Glutamatergic neuron (in vitro differentiated cells): Measurements from ENCODE around the gene MBTPS1. TPM values are rescaled to one million over a fixed set of nuclear protein-coding genes. Genes with fewer than 3 reads are reported as not detected.

Experiments
- DNase-seq: peaks from one replicate; pipeline ENCODE4 v3.0.0; 2022
- H3K27ac Mint-ChIP-seq: one replicate; pipeline ENCODE4 v1.8.0; 2020; ENCODE audit warnings: mild to moderate bottlenecking, mixed read lengths, inconsistent platforms; ENCODE audit not compliant: unreplicated experiment
- H3K27me3 Mint-ChIP-seq: one replicate; pipeline ENCODE4 v1.8.0; 2020; ENCODE audit warnings: mild to moderate bottlenecking, moderate library complexity, mixed read lengths, inconsistent platforms; ENCODE audit not compliant: unreplicated experiment
- H3K36me3 Mint-ChIP-seq: one replicate; pipeline ENCODE4 v1.8.0; 2020; ENCODE audit warnings: mild to moderate bottlenecking, mixed read lengths, inconsistent platforms; ENCODE audit not compliant: unreplicated experiment
- H3K4me1 Mint-ChIP-seq: one replicate; pipeline ENCODE4 v1.8.0; 2020; ENCODE audit warnings: mild to moderate bottlenecking, low read depth, mixed read lengths, inconsistent platforms; ENCODE audit not compliant: unreplicated experiment
- H3K4me3 Mint-ChIP-seq: one replicate; pipeline ENCODE4 v1.8.0; 2020; ENCODE audit warnings: mild to moderate bottlenecking, mixed read lengths, inconsistent platforms; ENCODE audit not compliant: unreplicated experiment
- H3K9me3 Mint-ChIP-seq: one replicate; pipeline ENCODE4 v1.8.0; 2020; ENCODE audit warnings: mild to moderate bottlenecking, moderate library complexity, mixed read lengths, inconsistent platforms; ENCODE audit not compliant: unreplicated experiment
- CTCF ChIP-seq: fragments of 200-600 bp; sonication (generic); IDR thresholded peaks from one replicate; pipeline ENCODE4 v1.5.0; 2021; ENCODE audit not compliant: partially characterized antibody, unreplicated experiment
- total RNA-seq: library from RNA; stranded (reverse); fragmentation: NEBNext Ultra II Directional; extraction: Animal tissue kit (Norgen Biotek cat#: 25700); gene quantifications from one replicate; pipeline ENCODE4 v1.2.1, GENCODE V29; 2021; ENCODE audit not compliant: unreplicated experiment

MBTPS1 gene
- total RNA-seq, 1 donor from 2014 or later, result 105 TPM

DNA sequence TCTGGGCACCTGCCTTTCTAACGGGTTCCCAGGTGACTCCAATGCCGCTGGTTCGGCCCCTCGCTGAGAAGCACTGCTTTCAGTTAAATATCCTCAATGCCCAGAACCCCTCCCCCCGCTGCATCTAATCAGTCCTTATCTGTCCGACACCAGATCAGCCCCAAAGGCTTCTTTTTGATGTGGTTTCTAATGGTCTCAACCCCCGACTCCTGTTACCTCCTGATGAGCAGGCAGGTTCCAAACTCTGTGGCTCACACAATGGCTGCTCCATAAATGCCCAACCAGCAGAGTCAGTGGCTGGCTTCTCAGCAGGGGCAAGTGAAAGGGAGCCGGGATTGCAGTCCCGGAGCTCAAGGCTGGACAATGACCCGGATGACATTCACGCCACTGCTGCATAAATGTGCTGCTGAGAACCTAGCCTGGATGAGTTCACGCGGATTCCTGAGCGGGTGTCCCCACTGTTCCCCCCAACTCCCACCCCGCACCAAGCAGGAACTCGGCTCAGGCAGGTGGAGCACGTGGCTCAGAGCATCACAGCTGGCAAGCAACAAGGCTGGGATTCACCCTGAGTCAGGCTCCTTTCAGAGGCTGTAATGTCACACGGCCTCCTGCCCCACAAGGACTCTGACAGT is 73.1 kb downstream of the MBTPS1 start:
- Mint-ChIP-seq H3K4me3 (no peak overlapping the region), H3K9me3 (peaks cover 14% of the 10 kb centered on the region), H3K27ac (no peak overlapping the region), H3K27me3 (peaks cover 11% of the 10 kb centered on the region), H3K36me3 (no peaks in the 10 kb centered on the region), H3K4me1 (peaks cover 23% of the 10 kb centered on the region)
- TF ChIP-seq CTCF, result no peak
- DNase-seq, result no peak

- peaks cover 27% of the 10 kb centered on the region for H3K4me1 Mint-ChIP-seq
- no peak overlapping the region for H3K27ac Mint-ChIP-seq
- DNase-seq, result no peak
- peaks cover 14% of the 10 kb centered on the region for H3K9me3 Mint-ChIP-seq
- H3K27me3 Mint-ChIP-seq, result peaks cover 11% of the 10 kb centered on the region
- TF ChIP-seq CTCF, result no peak
- no peaks in the 10 kb centered on the region for H3K36me3 Mint-ChIP-seq
- H3K4me3 Mint-ChIP-seq, result no peak overlapping the region
Measured at GRCh38 chr16:84042879-84043485, 73.8 kb downstream of the MBTPS1 start.

GRCh38 chr16:84042308-84042878 is 74.3 kb downstream of the MBTPS1 start, which contains the start of gene SLC38A8:
SLC38A8 (minus strand) TSS chr16:84042795; CDS start chr16:84042157, 638 bp downstream.
- H3K9me3 Mint-ChIP-seq, result peaks cover 12% of the 10 kb centered on the region
- H3K27ac Mint-ChIP-seq, result no peak within 1 kb of the TSS
- peaks cover 11% of the 10 kb centered on the region for H3K27me3 Mint-ChIP-seq
- no peak for TF ChIP-seq CTCF
- H3K36me3 Mint-ChIP-seq, result no peaks in the 10 kb centered on the region
- H3K4me1 Mint-ChIP-seq, result peaks cover 27% of the 10 kb centered on the region
- no peak for DNase-seq
- H3K4me3 Mint-ChIP-seq, result no peak within 1 kb of the TSS

- Mint-ChIP-seq H3K4me3 (no peak overlapping the region), H3K4me1 (peaks cover 27% of the 10 kb centered on the region), H3K27ac (no peak overlapping the region), H3K27me3 (peaks cover 11% of the 10 kb centered on the region), H3K9me3 (peaks cover 10% of the 10 kb centered on the region), H3K36me3 (no peaks in the 10 kb centered on the region)
- no peak for TF ChIP-seq CTCF
- DNase-seq, result no peak
Measured at GRCh38 chr16:84041881-84042280, 74.9 kb downstream of the MBTPS1 start.
